ENCODE results near the gene NPHP3.

DNA sequence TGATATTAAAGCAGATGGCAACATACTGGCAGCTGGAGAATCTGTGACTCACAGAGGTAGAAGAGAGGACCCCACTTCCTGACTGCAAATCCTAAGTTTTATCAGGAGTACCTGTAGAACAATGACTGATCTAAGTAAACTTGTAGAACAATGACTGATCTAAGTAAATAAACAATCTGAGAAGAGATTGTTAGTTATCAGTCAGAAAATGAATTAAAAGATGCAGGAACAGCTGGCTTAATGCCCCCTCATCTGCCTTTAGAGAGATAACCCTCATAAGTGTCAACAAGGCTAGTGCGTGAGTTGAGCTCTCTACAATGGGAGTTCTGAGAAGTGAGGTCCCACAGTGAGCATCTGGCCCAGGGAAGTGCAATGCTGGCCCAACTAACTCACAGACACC, 77.2 kb downstream of the NPHP3 start:
- TF ChIP-seq, protein P1, sequence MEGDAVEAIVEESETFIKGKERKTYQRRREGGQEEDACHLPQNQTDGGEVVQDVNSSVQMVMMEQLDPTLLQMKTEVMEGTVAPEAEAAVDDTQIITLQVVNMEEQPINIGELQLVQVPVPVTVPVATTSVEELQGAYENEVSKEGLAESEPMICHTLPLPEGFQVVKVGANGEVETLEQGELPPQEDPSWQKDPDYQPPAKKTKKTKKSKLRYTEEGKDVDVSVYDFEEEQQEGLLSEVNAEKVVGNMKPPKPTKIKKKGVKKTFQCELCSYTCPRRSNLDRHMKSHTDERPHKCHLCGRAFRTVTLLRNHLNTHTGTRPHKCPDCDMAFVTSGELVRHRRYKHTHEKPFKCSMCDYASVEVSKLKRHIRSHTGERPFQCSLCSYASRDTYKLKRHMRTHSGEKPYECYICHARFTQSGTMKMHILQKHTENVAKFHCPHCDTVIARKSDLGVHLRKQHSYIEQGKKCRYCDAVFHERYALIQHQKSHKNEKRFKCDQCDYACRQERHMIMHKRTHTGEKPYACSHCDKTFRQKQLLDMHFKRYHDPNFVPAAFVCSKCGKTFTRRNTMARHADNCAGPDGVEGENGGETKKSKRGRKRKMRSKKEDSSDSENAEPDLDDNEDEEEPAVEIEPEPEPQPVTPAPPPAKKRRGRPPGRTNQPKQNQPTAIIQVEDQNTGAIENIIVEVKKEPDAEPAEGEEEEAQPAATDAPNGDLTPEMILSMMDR (IDR thresholded peaks at IDR 0.05; ENCODE audit: poor library complexity, severe bottlenecking): no peak
- no peak for TF ChIP-seq POLR2AphosphoS5 (IDR thresholded peaks at IDR 0.05)
- TF ChIP-seq RAD21 (conservative IDR thresholded peaks at IDR 0.05): no peak
- no peak for TF ChIP-seq TAF1 (IDR thresholded peaks at IDR 0.05; ENCODE audit: low read depth)
- TF ChIP-seq, protein P2, sequence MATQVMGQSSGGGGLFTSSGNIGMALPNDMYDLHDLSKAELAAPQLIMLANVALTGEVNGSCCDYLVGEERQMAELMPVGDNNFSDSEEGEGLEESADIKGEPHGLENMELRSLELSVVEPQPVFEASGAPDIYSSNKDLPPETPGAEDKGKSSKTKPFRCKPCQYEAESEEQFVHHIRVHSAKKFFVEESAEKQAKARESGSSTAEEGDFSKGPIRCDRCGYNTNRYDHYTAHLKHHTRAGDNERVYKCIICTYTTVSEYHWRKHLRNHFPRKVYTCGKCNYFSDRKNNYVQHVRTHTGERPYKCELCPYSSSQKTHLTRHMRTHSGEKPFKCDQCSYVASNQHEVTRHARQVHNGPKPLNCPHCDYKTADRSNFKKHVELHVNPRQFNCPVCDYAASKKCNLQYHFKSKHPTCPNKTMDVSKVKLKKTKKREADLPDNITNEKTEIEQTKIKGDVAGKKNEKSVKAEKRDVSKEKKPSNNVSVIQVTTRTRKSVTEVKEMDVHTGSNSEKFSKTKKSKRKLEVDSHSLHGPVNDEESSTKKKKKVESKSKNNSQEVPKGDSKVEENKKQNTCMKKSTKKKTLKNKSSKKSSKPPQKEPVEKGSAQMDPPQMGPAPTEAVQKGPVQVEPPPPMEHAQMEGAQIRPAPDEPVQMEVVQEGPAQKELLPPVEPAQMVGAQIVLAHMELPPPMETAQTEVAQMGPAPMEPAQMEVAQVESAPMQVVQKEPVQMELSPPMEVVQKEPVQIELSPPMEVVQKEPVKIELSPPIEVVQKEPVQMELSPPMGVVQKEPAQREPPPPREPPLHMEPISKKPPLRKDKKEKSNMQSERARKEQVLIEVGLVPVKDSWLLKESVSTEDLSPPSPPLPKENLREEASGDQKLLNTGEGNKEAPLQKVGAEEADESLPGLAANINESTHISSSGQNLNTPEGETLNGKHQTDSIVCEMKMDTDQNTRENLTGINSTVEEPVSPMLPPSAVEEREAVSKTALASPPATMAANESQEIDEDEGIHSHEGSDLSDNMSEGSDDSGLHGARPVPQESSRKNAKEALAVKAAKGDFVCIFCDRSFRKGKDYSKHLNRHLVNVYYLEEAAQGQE (IDR thresholded peaks at IDR 0.05; ENCODE audit: borderline replicate concordance): no peak
- TF ChIP-seq MXI1 (conservative IDR thresholded peaks at IDR 0.05; ENCODE audit: poor library complexity, severe bottlenecking): no peak
- TF ChIP-seq EP300 (conservative IDR thresholded peaks at IDR 0.05; ENCODE audit: poor library complexity, severe bottlenecking): no peak
- TF ChIP-seq EZH2 (IDR thresholded peaks at IDR 0.05; ENCODE audit: borderline replicate concordance, insufficient read depth, low read length, poor library complexity, severe bottlenecking): no peak
